ENCODE results near the gene AUP1.

AUP1 gene

DNA sequence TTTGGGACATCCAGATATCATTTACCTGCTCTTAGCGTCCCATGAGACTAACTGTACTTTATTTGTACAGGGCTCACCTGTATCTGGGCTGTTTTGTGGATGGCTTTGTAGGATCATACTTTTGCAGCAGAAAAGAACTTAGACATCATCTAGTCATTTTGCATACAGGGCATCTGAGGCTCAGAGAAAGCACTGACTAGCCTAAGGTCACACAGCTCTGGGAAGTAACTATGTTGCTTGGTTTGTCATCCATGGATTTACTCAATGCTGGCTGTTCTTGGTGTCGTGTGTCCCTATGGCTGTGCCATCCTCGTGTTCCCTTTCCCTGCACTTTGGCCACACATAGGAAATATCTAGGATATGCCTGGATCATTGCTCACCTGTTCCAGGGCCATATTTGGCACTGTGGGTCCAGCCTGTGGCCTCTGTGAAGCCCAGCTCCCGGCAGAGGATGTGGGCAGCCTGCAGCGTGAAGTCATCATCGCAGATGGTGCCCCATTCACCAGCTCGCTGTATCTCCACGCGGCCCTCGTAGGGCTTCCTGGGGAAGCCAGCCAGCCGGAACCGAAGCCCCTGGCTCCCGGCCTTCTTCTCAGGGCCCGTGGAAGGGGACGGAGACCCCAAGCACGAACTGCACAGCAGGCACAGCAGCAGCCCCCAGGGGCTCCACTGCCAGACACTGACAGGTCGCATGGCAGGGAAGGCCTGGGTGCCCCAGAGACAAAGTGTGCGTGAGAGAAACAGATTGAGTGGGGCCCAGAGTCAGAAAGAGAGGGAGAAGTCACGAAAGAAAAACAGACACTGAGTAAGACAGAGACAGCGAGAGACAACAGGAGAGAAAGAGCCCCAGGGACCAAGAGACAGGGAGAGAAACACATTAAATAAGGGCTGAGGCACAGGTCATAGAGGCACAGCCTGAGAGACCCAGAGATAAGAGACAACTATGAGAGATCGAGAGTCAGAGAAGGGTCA, 22.7 kb upstream of the AUP1 start:
- Histone ChIP-seq H3K27me3 (replicated peaks) (no peaks in the 10 kb centered on the region), H3K4me3 (ENCODE audit: low read depth, low read length) (peak overlapping the region; percentile 90), H3K27ac (no peak overlapping the region), H3K36me3 (replicated peaks) (peaks cover 6% of the 10 kb centered on the region)
- TF ChIP-seq, protein P1, sequence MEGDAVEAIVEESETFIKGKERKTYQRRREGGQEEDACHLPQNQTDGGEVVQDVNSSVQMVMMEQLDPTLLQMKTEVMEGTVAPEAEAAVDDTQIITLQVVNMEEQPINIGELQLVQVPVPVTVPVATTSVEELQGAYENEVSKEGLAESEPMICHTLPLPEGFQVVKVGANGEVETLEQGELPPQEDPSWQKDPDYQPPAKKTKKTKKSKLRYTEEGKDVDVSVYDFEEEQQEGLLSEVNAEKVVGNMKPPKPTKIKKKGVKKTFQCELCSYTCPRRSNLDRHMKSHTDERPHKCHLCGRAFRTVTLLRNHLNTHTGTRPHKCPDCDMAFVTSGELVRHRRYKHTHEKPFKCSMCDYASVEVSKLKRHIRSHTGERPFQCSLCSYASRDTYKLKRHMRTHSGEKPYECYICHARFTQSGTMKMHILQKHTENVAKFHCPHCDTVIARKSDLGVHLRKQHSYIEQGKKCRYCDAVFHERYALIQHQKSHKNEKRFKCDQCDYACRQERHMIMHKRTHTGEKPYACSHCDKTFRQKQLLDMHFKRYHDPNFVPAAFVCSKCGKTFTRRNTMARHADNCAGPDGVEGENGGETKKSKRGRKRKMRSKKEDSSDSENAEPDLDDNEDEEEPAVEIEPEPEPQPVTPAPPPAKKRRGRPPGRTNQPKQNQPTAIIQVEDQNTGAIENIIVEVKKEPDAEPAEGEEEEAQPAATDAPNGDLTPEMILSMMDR (IDR thresholded peaks at IDR 0.05; ENCODE audit: low read depth, low read length, missing control alignments) = no peak
- DNase-seq = no peak
- in situ Hi-C loops (cut with HindIII; ENCODE audit: low pct_ligation_motif_present, low sequenced_read_pairs) = no loop called here

DNA sequence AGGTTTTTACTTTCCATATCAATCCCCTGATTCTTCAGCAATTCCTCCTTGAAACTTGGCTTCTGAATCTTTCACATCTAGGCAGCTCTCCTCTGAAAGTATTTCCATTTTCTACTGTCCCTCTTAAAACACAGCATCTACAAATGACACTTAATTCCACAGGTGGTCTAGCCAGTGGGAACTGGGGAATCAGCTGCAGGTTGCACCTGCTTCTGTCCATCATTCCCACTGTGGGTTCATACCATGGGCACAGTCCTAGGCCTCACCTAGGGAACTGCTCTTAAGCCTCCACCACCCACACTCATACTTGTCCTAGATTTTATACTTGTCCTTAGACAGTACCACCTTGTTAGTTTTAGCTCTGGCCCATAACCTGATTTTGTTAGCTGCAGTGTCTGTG, 22.0 kb upstream of the AUP1 start:
- Histone ChIP-seq H3K27me3 (replicated peaks) (no peaks in the 10 kb centered on the region), H3K4me3 (ENCODE audit: low read depth, low read length) (no peak overlapping the region), H3K36me3 (replicated peaks) (peaks cover 2% of the 10 kb centered on the region), H3K27ac (no peak overlapping the region)
- in situ Hi-C loops (cut with HindIII; ENCODE audit: low pct_ligation_motif_present, low sequenced_read_pairs) = no loop called here
- DNase-seq = no peak
- TF ChIP-seq, protein P1 (IDR thresholded peaks at IDR 0.05; ENCODE audit: low read depth, low read length, missing control alignments) = no peak

DNA sequence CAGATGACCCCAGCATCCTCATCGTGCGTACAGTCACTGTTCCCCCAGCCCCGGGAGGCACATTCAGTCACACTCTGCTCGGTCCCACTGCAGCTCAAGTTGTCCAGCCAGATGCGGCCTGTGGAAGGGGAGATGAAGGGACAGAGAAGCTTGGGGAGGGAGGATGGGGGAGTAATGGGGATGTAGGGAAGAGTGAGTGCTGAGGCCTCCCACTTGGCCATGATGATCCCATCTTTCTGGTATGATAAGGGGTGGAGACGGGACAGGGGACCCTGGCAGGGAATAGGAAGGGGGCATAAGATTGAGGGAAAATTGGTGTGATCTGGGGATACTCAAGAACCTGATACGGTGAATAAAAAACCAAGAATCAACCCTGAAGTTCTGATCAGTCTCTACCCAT, 20.7 kb upstream of the AUP1 start:
- Histone ChIP-seq H3K27ac (no peak overlapping the region), H3K27me3 (replicated peaks) (no peaks in the 10 kb centered on the region), H3K36me3 (replicated peaks) (no peaks in the 10 kb centered on the region), H3K4me3 (ENCODE audit: low read depth, low read length) (no peak overlapping the region)
- no peak for DNase-seq
- TF ChIP-seq, protein P1 (IDR thresholded peaks at IDR 0.05; ENCODE audit: low read depth, low read length, missing control alignments) = no peak
- in situ Hi-C loops (cut with HindIII; ENCODE audit: low pct_ligation_motif_present, low sequenced_read_pairs) = no loop called here

DNA sequence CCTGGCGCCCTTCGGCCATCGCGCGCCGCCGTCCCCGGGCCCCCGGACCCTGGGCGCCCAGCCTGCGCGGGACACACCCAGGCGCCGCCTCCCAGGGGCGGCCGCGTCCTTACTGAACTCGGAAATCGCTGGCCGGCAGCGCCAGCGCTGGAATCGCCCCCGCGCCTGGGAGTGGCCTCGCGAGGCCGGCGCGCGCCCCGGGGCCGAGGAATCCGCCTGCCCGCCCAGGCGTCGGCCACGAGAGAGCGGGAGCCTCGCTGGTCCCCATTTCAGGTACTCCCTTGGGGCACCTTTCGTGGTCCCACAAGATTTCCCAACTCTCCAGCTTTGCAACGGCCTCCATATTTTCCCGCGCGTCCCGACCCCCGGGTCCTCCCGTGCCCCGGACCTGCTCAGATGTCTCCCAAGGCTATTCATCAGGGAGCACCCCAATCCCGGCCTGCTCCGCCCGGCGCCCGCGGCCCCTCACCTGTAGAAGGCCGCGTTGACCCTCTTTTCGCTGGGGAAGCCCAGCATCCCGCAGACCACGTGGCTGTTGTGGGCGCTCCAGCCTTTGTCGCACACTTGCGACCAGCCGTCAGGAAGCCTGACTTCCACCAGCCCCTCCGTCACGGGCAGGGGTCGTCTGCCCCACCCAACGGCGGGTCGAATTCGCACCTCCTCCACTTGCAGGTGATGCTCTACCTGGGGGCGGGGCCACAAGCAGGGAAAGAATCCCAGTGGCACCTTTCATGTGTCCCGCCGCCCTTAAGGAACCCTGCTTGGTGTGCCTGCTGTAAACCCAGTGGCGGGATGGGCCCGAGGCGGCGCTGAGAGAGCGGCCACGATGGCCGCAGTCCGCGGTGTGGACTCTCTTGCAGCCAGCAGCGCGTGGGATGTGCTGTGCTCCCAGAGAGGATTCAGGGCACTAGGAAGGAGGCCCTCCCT, 19.7 kb upstream of the AUP1 start:
- peak; percentile 14 for DNase-seq
- in situ Hi-C loops (cut with HindIII; ENCODE audit: low pct_ligation_motif_present, low sequenced_read_pairs) = no loop called here
- H3K4me3 ChIP-seq (ENCODE audit: low read depth, low read length) = peak overlapping the region; percentile 64
- TF ChIP-seq, protein P1 (IDR thresholded peaks at IDR 0.05; ENCODE audit: low read depth, low read length, missing control alignments) = no peak
- H3K27me3 ChIP-seq (replicated peaks) = no peaks in the 10 kb centered on the region
- peak overlapping the region; percentile 2 for H3K27ac ChIP-seq
- H3K36me3 ChIP-seq (replicated peaks) = no peaks in the 10 kb centered on the region

DNA sequence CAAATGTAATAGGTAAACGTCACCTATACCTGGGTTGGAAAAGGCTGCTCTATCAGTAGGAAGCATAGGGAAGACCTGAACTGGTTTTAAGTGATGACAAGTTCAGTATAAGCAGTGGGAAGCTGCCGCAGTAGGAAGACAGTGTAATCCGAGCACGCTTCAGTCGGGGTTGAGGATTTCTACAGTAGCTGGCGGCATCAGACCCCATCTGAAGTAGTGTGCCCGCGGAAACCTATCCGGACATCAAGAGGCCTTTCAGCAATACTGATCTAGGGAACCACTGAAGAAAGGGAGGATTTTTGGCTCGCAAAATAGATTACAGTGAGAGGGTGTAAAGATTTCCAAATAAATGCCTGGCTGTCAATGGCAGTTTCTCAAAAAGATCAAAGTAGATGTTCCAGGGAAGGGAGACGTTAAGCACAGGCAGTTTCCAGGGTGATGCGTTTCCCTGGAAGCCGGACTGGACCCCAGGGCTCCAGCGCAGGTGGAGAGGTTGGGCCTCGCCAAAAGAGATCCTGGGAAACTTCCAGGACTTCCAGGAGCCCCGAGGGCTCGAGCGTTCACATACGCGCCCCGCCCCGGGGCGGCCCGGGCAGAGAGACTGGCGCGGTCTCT, 18.9 kb upstream of the AUP1 start:
- in situ Hi-C loops (cut with HindIII; ENCODE audit: low pct_ligation_motif_present, low sequenced_read_pairs) = no loop called here
- Histone ChIP-seq H3K27me3 (replicated peaks) (no peaks in the 10 kb centered on the region), H3K36me3 (replicated peaks) (no peaks in the 10 kb centered on the region), H3K4me3 (ENCODE audit: low read depth, low read length) (peak overlapping the region; percentile 64), H3K27ac (peak overlapping the region; percentile 2)
- TF ChIP-seq, protein P1 (IDR thresholded peaks at IDR 0.05; ENCODE audit: low read depth, low read length, missing control alignments) = no peak
- no peak for DNase-seq
